ENCODE data around the gene DACH2. TPM values are rescaled to one million over a fixed set of nuclear protein-coding genes. Genes with fewer than 3 reads are reported as not detected.
"Not testable (repeated sequence)": the region's sequence is repeated elsewhere in the genome, so short reads cannot be mapped to it uniquely, and the experiment has no call there.

The DACH2 gene
- not detected for total RNA-seq

DNA sequence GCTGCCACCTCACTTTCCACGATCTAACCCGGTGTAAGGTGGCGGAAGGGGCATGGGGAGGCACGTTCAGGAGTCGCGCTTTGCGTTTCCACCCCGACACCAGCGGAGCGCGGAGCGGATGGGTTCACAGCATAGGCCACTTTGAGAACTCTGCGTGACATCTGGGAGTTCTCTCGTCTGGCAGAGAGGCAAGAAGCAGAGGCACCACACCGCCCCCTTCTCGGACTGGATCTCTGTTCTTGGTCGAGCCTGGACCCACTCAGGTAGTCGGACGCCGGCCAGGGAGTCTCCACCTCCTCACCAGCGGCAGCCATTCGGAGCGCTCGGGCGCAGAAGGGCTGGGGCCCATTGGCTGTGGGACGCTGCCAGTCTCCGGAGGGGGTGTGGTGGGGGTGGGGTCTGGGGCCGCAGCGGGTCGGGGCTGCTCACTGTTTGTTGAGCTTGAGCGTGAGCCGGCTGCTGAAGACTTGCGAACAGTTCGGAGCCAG is at the start of gene DACH2:
Gene DACH2, plus strand, starts transcription at position 428 of the 488 bp plus-strand sequence.
- peak; percentile 76 for DNase-seq (ENCODE audit: low spot score)

DNA sequence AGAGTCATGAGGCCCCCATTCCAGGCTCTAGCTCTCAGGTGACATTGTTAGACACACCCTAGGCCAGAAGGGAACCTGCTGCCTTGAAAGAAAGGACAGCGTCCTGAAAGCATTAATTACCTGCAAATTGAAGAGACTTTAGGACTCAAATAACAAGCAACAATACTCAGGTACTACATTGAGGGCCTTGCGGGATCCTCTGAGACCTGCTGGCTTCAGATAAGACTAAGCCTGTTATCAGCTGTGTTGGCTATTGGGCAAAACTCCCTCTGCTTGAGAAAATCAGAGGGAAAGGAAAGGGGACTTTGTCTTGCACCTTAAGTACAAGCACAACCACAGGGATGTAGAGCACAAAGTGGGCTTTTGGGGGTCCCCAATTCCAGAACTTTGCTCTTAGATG is 45.9 kb upstream of the DACH2 start:
- DNase-seq (ENCODE audit: low spot score): no peak

- DNase-seq (ENCODE audit: low spot score): no peak
These were observed 45.2 kb upstream of the DACH2 start for GRCh38 chrX:86103061-86103460.

DNA sequence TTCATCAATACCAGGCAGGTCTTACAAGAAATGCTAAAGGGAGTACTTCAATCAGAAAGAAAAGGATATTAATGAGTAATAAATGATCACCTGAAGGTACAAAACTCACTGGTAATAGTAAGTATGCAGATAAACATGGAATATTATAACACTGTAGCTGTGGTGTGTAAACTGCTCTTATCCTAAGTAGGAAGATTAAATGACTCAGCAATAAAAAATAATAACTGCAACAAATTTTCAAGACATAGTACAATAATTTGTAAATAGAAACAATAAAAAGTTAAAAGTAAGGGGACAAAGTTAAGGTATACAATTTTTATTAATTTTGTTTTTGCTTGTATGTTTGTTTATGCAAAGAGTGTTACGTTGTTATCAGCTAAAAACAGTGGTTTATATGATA is 43.7 kb upstream of the DACH2 start:
- no peak for DNase-seq (ENCODE audit: low spot score)

GRCh38 chrX:86121916-86122315 is 26.3 kb upstream of the DACH2 start:
- DNase-seq (ENCODE audit: low spot score): no peak

DNA sequence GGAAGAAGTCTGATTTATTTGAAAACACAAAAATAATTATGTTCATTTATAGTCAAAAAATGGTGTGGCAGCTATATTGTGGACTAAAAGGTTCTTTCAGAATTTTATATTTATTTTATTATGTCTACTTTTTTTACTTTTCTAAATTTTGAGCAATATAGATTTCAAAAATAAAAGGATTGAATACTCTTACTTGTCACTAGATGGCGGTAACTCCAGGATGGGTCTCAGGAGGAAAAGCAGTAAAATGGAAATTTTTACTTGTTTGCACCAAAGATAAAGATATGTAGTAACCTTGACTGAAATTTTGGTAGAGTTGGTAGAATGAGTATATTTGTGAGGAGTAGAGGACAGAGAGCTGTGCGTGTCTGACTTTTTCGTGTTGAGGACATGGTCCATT is 14.5 kb upstream of the DACH2 start:
- DNase-seq (ENCODE audit: low spot score): no peak

GRCh38 chrX:86137071-86137470 is 11.2 kb upstream of the DACH2 start:
- no peak for DNase-seq (ENCODE audit: low spot score)

DNA sequence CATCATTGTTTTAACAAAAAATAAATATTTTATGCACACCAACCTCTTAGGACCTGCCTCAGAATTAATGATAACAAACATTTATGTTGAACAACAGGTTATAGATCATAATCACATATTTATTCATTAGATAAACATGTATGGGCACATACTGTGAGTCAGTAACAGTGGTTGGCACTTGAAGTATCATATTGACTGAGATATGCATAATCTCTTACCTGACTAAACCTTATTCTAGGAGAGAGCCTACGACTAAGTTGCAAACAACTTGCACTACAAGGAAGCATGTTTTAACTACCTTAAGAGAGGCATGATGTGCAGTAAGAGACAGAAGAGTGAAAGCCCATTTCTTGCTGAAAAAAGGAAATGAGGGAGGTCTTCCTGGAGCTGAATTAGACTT is 6.5 kb upstream of the DACH2 start:
- DNase-seq (ENCODE audit: low spot score): no peak

GRCh38 chrX:86146102-86146501 is 2.1 kb upstream of the DACH2 start:
- no peak for DNase-seq (ENCODE audit: low spot score)

GRCh38 chrX:86148594-86148993 is 343 bp downstream of the DACH2 start:
- no peak for DNase-seq (ENCODE audit: low spot score)

DNA sequence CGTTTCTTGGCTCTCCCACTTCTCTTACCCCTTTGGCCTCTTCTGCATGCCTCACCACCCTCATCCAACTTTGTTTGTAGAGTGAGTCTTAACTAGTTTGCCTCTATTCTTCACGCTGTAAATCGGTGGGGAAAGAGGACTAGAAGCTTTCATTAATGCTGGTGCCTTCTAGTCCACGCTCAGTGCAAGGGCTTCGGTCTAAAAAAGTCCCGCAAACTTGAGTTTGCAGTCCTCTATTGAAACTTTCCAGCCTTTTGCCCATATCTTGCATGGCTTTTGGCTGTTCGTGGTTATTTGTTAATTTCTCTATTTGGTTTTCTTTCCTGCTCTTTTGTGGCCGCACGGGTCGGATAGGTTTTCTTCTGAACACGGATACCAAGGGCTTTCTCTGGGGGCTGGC is 868 bp downstream of the DACH2 start:
- no peak for DNase-seq (ENCODE audit: low spot score)

- no peak for DNase-seq (ENCODE audit: low spot score)
These were observed 6.3 kb downstream of the DACH2 start for GRCh38 chrX:86154553-86154952.

DNA sequence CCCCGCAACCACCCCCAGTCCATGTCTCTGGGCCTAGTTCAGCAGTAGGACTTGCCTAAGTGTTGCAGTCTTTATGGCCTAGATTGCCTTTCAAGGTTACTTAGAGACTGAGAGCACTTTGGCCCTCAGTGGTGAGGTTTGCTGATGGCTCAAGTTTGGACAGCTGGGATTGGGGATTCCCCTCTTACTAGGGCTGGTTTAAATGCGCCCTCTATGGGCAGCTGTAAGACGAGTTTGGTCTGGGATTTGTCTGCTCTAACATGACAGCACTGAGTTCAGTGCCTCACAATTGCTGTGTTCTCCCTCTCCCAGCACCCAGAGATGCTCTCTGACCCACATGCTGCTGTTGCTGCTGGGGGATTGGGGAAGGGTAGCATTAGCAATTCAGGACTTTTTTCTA is 23.1 kb downstream of the DACH2 start:
- no peak for DNase-seq (ENCODE audit: low spot score)

DNA sequence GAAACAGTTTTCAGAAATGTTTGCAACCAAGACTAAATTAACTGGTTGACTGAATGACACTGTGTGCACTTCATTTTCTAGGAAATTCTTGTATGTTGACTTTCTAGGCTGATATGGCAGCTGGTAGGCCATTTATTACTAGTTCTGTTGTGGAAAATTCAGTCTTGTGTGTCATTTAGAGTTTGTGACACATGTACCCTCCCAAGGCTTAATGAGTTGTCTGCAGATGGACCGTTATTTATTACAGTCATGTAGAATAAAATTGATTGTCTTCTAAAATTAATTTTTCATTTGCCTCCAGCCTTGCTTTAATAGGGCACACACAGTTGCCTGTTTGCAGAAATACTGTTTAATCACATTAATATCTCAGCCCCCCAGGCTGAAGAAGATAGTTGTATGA is 30.7 kb downstream of the DACH2 start:
- DNase-seq (ENCODE audit: low spot score): no peak

GRCh38 chrX:86181325-86181724 is 33.1 kb downstream of the DACH2 start:
- DNase-seq (ENCODE audit: low spot score): not testable (repeated sequence)

DNA sequence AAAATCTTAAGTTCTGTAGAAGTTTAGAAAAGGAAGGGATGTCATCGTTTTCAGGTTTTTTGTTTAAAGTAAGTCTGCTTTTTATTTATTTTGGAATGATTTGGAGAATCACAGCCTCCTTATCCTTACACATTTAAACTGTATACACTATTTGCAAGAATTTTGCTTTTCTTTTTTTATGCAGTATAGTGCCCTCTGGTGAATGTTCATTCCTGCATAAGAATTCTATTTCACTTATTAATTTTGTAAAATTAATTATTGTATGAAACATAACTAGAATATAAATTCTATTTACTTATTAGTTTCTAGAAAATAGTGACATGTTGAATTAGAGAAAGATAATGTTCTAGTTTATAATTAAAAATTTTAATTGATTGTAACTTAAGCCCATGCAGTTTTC is 44.6 kb downstream of the DACH2 start:
- no peak for DNase-seq (ENCODE audit: low spot score)

- DNase-seq (ENCODE audit: low spot score): no peak
These were observed 46.5 kb downstream of the DACH2 start for GRCh38 chrX:86194758-86195157.

GRCh38 chrX:86195343-86195742 is 47.1 kb downstream of the DACH2 start:
- DNase-seq (ENCODE audit: low spot score): no peak

- DNase-seq (ENCODE audit: low spot score): no peak
These were observed 49.6 kb downstream of the DACH2 start for GRCh38 chrX:86197815-86198214.

DNA sequence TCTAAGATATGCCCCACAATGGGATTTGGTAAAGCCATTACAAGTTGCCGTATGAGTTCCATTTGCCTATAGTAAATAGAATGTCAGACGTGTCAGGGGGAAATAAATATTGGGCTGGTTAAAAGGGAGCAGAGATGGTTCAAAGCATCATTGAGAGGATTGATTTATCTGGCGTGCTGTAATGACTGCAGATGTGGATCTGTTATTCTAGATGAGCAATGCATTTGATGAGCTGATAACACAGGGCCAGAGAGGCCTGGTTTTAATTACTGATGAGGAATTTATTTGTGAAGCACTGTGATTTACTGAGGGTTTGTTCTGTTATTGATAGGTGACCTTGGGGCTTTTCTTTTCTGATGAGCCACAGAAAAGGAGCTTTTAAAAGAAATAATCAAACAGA is 62.5 kb downstream of the DACH2 start:
- DNase-seq (ENCODE audit: low spot score): no peak

GRCh38 chrX:86215260-86215659 is 67.0 kb downstream of the DACH2 start:
- no peak for DNase-seq (ENCODE audit: low spot score)

- DNase-seq (ENCODE audit: low spot score): no peak
These were observed 89.2 kb downstream of the DACH2 start for GRCh38 chrX:86237482-86237881.

- DNase-seq (ENCODE audit: low spot score): no peak
These were observed 93.3 kb downstream of the DACH2 start for GRCh38 chrX:86241547-86241946.

GRCh38 chrX:86263526-86263925 is 115.3 kb downstream of the DACH2 start:
- no peak for DNase-seq (ENCODE audit: low spot score)

- DNase-seq (ENCODE audit: low spot score): no peak
These were observed 147.0 kb downstream of the DACH2 start for GRCh38 chrX:86295293-86295692.

All from mucosa of gallbladder (tissue), 1 donor.